Activated CD8-positive, alpha-beta memory T cell treated with anti-CD3 and anti-CD28 coated beads for 48 hours (primary cell): Measurements from ENCODE around the gene HTR5A.

Experiments
- DNase-seq, 3 experiments: peaks; one replicate each; pipeline ENCODE4 v3.0.0-alpha.2; 2020; ENCODE audit warnings: low read depth in 2 of 3, low spot score in 2 of 3

The HTR5A gene

GRCh38 chr7:155136619-155137243 is 66.6 kb downstream of the HTR5A start:
- DNase-seq, result no peak
